ENCODE results near the gene IL1RAPL2. TPM values are rescaled to one million over a fixed set of nuclear protein-coding genes. Genes with fewer than 3 reads are reported as not detected.
"Not testable (repeated sequence)": the region's sequence is repeated elsewhere in the genome, so short reads cannot be mapped to it uniquely, and the experiment has no call there.

Gene IL1RAPL2
- total RNA-seq, 2 donors from 2014 or later, result not detected

- H3K4me1 Mint-ChIP-seq (ENCODE audit: low read depth); H3K9me3 Mint-ChIP-seq; ATAC-seq (replicated peaks in 1 of 2); H3K4me3 Mint-ChIP-seq; DNase-seq; H3K27ac Mint-ChIP-seq; H3K36me3 Mint-ChIP-seq (ENCODE audit: insufficient read depth in 2 of 2): not testable (repeated sequence)
- peaks cover 12% of the 10 kb centered on the region for H3K27me3 Mint-ChIP-seq (ENCODE audit: low read depth)
Measured at GRCh38 chrX:105115596-105116320, 549.8 kb downstream of the IL1RAPL2 start.

GRCh38 chrX:105116486-105116885, 550.5 kb downstream of the IL1RAPL2 start:
- H3K36me3 Mint-ChIP-seq (ENCODE audit: insufficient read depth in 2 of 2), result no peaks in the 10 kb centered on the region
- peaks cover 12% of the 10 kb centered on the region for H3K27me3 Mint-ChIP-seq (ENCODE audit: low read depth)
- H3K27ac Mint-ChIP-seq, result no peak overlapping the region
- DNase-seq (no peak), ATAC-seq (replicated peaks in 1 of 2) (no peak)
- H3K4me3 Mint-ChIP-seq, result no peak overlapping the region
- H3K9me3 Mint-ChIP-seq, result peaks cover 0 to 2% of the 10 kb centered on the region in 2 donors
- no peaks in the 10 kb centered on the region for H3K4me1 Mint-ChIP-seq (ENCODE audit: low read depth)

GRCh38 chrX:105117621-105118020, 551.6 kb downstream of the IL1RAPL2 start:
- Mint-ChIP-seq H3K27me3 (ENCODE audit: low read depth) (peaks cover 12% of the 10 kb centered on the region), H3K9me3 (peaks cover 0 to 2% of the 10 kb centered on the region in 2 donors), H3K36me3 (ENCODE audit: insufficient read depth in 2 of 2) (no peaks in the 10 kb centered on the region), H3K4me3 (no peak overlapping the region), H3K27ac (no peak overlapping the region), H3K4me1 (ENCODE audit: low read depth) (no peaks in the 10 kb centered on the region)
- ATAC-seq (replicated peaks in 1 of 2), result no peak
- DNase-seq, result no peak

GRCh38 chrX:105120463-105120862, 554.5 kb downstream of the IL1RAPL2 start:
- H3K27me3 Mint-ChIP-seq (ENCODE audit: low read depth), result peaks cover 22% of the 10 kb centered on the region
- H3K36me3 Mint-ChIP-seq (ENCODE audit: insufficient read depth in 2 of 2), result no peaks in the 10 kb centered on the region
- no peak overlapping the region for H3K4me3 Mint-ChIP-seq
- peaks cover 0 to 2% of the 10 kb centered on the region in 2 donors for H3K9me3 Mint-ChIP-seq
- DNase-seq, result no peak
- H3K4me1 Mint-ChIP-seq (ENCODE audit: low read depth), result no peaks in the 10 kb centered on the region
- no peak overlapping the region for H3K27ac Mint-ChIP-seq
- no peak for ATAC-seq (replicated peaks in 1 of 2)

GRCh38 chrX:105121186-105121585, 555.2 kb downstream of the IL1RAPL2 start:
- peaks cover 22% of the 10 kb centered on the region for H3K27me3 Mint-ChIP-seq (ENCODE audit: low read depth)
- H3K36me3 Mint-ChIP-seq (ENCODE audit: insufficient read depth in 2 of 2), result no peaks in the 10 kb centered on the region
- no peaks in the 10 kb centered on the region for H3K4me1 Mint-ChIP-seq (ENCODE audit: low read depth)
- no peak overlapping the region for H3K27ac Mint-ChIP-seq
- peaks cover 0 to 2% of the 10 kb centered on the region in 2 donors for H3K9me3 Mint-ChIP-seq
- no peak overlapping the region for H3K4me3 Mint-ChIP-seq
- ATAC-seq (replicated peaks in 1 of 2), result no peak
- DNase-seq, result no peak

GRCh38 chrX:105126201-105126600, 560.2 kb downstream of the IL1RAPL2 start:
- DNase-seq (no peak), ATAC-seq (replicated peaks in 1 of 2) (no peak)
- peaks cover 10% of the 10 kb centered on the region for H3K27me3 Mint-ChIP-seq (ENCODE audit: low read depth)
- H3K4me1 Mint-ChIP-seq (ENCODE audit: low read depth), result no peaks in the 10 kb centered on the region
- no peaks in the 10 kb centered on the region for H3K9me3 Mint-ChIP-seq
- H3K27ac Mint-ChIP-seq, result no peak overlapping the region
- H3K36me3 Mint-ChIP-seq (ENCODE audit: insufficient read depth in 2 of 2), result no peaks in the 10 kb centered on the region
- H3K4me3 Mint-ChIP-seq, result no peak overlapping the region

GRCh38 chrX:105134273-105134672, 568.3 kb downstream of the IL1RAPL2 start:
- DNase-seq, result no peak
- Mint-ChIP-seq H3K4me3 (no peak overlapping the region), H3K27me3 (ENCODE audit: low read depth) (peaks cover 6% of the 10 kb centered on the region), H3K4me1 (ENCODE audit: low read depth) (no peaks in the 10 kb centered on the region), H3K9me3 (no peaks in the 10 kb centered on the region), H3K36me3 (ENCODE audit: insufficient read depth in 2 of 2) (no peaks in the 10 kb centered on the region), H3K27ac (no peak overlapping the region)
- no peak for ATAC-seq (replicated peaks in 1 of 2)

- no peak overlapping the region for H3K27ac Mint-ChIP-seq
- no peak overlapping the region for H3K4me3 Mint-ChIP-seq
- H3K4me1 Mint-ChIP-seq (ENCODE audit: low read depth), result no peaks in the 10 kb centered on the region
- peaks cover 14% of the 10 kb centered on the region for H3K27me3 Mint-ChIP-seq (ENCODE audit: low read depth)
- ATAC-seq (replicated peaks in 1 of 2), result no peak
- no peak for DNase-seq
- H3K36me3 Mint-ChIP-seq (ENCODE audit: insufficient read depth in 2 of 2), result no peaks in the 10 kb centered on the region
- no peaks in the 10 kb centered on the region for H3K9me3 Mint-ChIP-seq
Measured at GRCh38 chrX:105136786-105137185, 570.8 kb downstream of the IL1RAPL2 start.

- no peaks in the 10 kb centered on the region for H3K36me3 Mint-ChIP-seq (ENCODE audit: insufficient read depth in 2 of 2)
Measured at GRCh38 chrX:105150036-105150435, 584.0 kb downstream of the IL1RAPL2 start.

GRCh38 chrX:105150557-105150956, 584.6 kb downstream of the IL1RAPL2 start:
- Mint-ChIP-seq H3K27me3 (ENCODE audit: low read depth) (peaks cover 15% of the 10 kb centered on the region), H3K9me3 (no peaks in the 10 kb centered on the region), H3K27ac (no peak overlapping the region), H3K36me3 (ENCODE audit: insufficient read depth in 2 of 2) (no peaks in the 10 kb centered on the region), H3K4me1 (ENCODE audit: low read depth) (no peaks in the 10 kb centered on the region), H3K4me3 (no peak overlapping the region)
- DNase-seq (no peak), ATAC-seq (replicated peaks in 1 of 2) (no peak)

More at GRCh38 chrX:105150036-105150435, 584.0 kb downstream of the IL1RAPL2 start:
- Mint-ChIP-seq H3K4me1 (ENCODE audit: low read depth) (no peaks in the 10 kb centered on the region), H3K27me3 (ENCODE audit: low read depth) (peaks cover 15% of the 10 kb centered on the region), H3K4me3 (no peak overlapping the region), H3K9me3 (no peaks in the 10 kb centered on the region), H3K27ac (no peak overlapping the region)
- DNase-seq (no peak), ATAC-seq (replicated peaks in 1 of 2) (no peak)

GRCh38 chrX:105167233-105167632, 601.2 kb downstream of the IL1RAPL2 start:
- H3K9me3 Mint-ChIP-seq, result peaks cover 0 to 1% of the 10 kb centered on the region in 2 donors

GRCh38 chrX:105168577-105168976, 602.6 kb downstream of the IL1RAPL2 start:
- Mint-ChIP-seq H3K4me3 (no peak overlapping the region), H3K9me3 (peaks cover 0 to 1% of the 10 kb centered on the region in 2 donors), H3K27me3 (ENCODE audit: low read depth) (peaks cover 7% of the 10 kb centered on the region), H3K36me3 (ENCODE audit: insufficient read depth in 2 of 2) (no peaks in the 10 kb centered on the region), H3K27ac (no peak overlapping the region), H3K4me1 (ENCODE audit: low read depth) (no peaks in the 10 kb centered on the region)
- no peak for ATAC-seq (replicated peaks in 1 of 2)
- no peak for DNase-seq

More at GRCh38 chrX:105167233-105167632, 601.2 kb downstream of the IL1RAPL2 start:
- H3K36me3 Mint-ChIP-seq (ENCODE audit: insufficient read depth in 2 of 2), result no peaks in the 10 kb centered on the region
- no peak for DNase-seq
- no peak overlapping the region for H3K27ac Mint-ChIP-seq
- peaks cover 12% of the 10 kb centered on the region for H3K27me3 Mint-ChIP-seq (ENCODE audit: low read depth)
- no peaks in the 10 kb centered on the region for H3K4me1 Mint-ChIP-seq (ENCODE audit: low read depth)
- H3K4me3 Mint-ChIP-seq, result no peak overlapping the region
- no peak for ATAC-seq (replicated peaks in 1 of 2)

- Mint-ChIP-seq H3K4me3 (no peak overlapping the region), H3K36me3 (ENCODE audit: insufficient read depth in 2 of 2) (no peaks in the 10 kb centered on the region), H3K4me1 (ENCODE audit: low read depth) (no peaks in the 10 kb centered on the region), H3K27ac (no peak overlapping the region), H3K9me3 (no peaks in the 10 kb centered on the region), H3K27me3 (ENCODE audit: low read depth) (peaks cover 3% of the 10 kb centered on the region)
- ATAC-seq (replicated peaks in 1 of 2) (no peak), DNase-seq (no peak)
Measured at GRCh38 chrX:105173071-105173470, 607.1 kb downstream of the IL1RAPL2 start.

GRCh38 chrX:105179644-105180043, 613.6 kb downstream of the IL1RAPL2 start:
- Mint-ChIP-seq H3K9me3 (no peaks in the 10 kb centered on the region), H3K27me3 (ENCODE audit: low read depth) (no peaks in the 10 kb centered on the region), H3K36me3 (ENCODE audit: insufficient read depth in 2 of 2) (no peaks in the 10 kb centered on the region), H3K4me3 (no peak overlapping the region), H3K27ac (no peak overlapping the region), H3K4me1 (ENCODE audit: low read depth) (no peaks in the 10 kb centered on the region)
- ATAC-seq (replicated peaks in 1 of 2), result no peak
- DNase-seq, result no peak

Data from activated T-cell treated with anti-CD3 and anti-CD28 coated beads, Interleukin-2, amount 50 U/mL, for 72 hours (primary cell).